GM23338 (cell line): ENCODE measurements around the gene DOP1A.

Experiments
- CTCF ChIP-seq, 2 experiments: fragments of 200-600 bp in 1 of 2; sonication (generic) in 1 of 2; conservative IDR thresholded peaks; 2 replicates each; pipeline versions ENCODE4 v1.5.1 to v1.6.1; 2016 to 2017; ENCODE audit warnings: antibody characterized with exemption in 2 of 2, low read depth in 2 of 2, mild to moderate bottlenecking in 2 of 2, moderate library complexity in 1 of 2
- EZH2 ChIP-seq: fragments of 200-600 bp; sonication (generic); IDR thresholded peaks from one replicate; pipeline ENCODE4 v1.8.0; 2017; ENCODE audit warnings: antibody characterized with exemption, mild to moderate bottlenecking, low read depth; ENCODE audit not compliant: unreplicated experiment
- EZH2phosphoT487 ChIP-seq: fragments of 200-600 bp; sonication (generic); IDR thresholded peaks from one replicate; pipeline ENCODE4 v1.8.1; 2018; ENCODE audit warnings: antibody characterized with exemption; ENCODE audit not compliant: unreplicated experiment
- NANOG ChIP-seq: IDR thresholded peaks from 2 replicates; pipeline ENCODE4 v1.6.1; 2016; ENCODE audit warnings: antibody characterized with exemption, borderline replicate concordance
- POLR2AphosphoS5 ChIP-seq: IDR thresholded peaks from 2 replicates; pipeline ENCODE4 v1.6.1; 2016; ENCODE audit warnings: antibody characterized with exemption, low read depth
- REST ChIP-seq: IDR thresholded peaks from one replicate; pipeline ENCODE4 v1.6.1; 2018; ENCODE audit warnings: antibody characterized with exemption; ENCODE audit not compliant: unreplicated experiment

- TF ChIP-seq CTCF (conservative IDR thresholded peaks at IDR 0.05; ENCODE audit: low read depth in 2 of 2) (no peak), EZH2 (no peak), EZH2phosphoT487 (no peak), REST (no peak), NANOG (no peak), POLR2AphosphoS5 (no peak)
Observed at GRCh38 chr6:83062225-83062624, 5.2 kb upstream of the DOP1A start.
